PC-3 (cell line): ENCODE results near the gene GAS7.

Experiments used
- EZH2 ChIP-seq: fragments of 300-600 bp; sonication (generic); IDR thresholded peaks from one replicate; pipeline ENCODE4 v1.6.1; 2017; ENCODE audit warnings: antibody characterized with exemption, mild to moderate bottlenecking, low read length; ENCODE audit not compliant: unreplicated experiment
- EZH2phosphoT487 ChIP-seq: fragments of 300-600 bp; sonication (generic); IDR thresholded peaks from 2 replicates; pipeline ENCODE4 v1.6.1; 2018; ENCODE audit warnings: mild to moderate bottlenecking, antibody characterized with exemption, low read length, borderline replicate concordance
- TF ChIP-seq, protein P1 (sequence below): fragments of 300-600 bp; sonication (generic); conservative IDR thresholded peaks from 2 replicates; pipeline ENCODE4 v1.5.1; 2017; ENCODE audit warnings: antibody characterized with exemption, low read depth, mild to moderate bottlenecking, low read length

DNA sequence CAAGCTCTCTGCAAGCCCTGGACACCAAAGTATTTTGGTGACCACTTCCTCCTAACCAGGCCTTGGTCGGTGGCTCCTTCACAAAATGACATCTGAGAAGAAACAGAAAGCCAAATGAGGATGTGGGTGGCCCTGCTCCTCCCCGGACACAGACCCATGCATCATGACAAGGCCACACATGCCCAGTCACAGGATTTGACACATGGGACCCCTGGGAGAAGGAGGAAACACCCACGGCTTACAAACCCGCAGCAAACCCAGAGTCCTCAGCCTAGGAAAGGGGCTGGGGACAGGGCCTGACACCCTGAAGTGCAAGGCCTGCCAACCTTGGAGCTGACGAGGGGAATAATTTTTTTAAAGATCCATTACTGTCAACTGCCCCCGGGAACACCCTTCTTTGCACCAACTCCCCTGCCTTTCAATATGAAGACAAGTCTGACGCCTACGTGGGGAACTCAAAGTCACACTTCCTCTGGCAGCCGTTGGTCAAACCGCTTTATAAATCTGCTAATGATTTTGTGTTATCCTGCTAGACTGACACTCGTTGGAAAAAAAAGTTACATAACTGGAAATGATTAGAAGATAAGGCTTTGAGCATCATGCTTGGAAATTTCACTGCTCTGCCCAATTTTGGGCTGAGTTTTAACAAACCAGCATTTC lies 41.3 kb downstream of the GAS7 start:
- TF ChIP-seq, protein P1, sequence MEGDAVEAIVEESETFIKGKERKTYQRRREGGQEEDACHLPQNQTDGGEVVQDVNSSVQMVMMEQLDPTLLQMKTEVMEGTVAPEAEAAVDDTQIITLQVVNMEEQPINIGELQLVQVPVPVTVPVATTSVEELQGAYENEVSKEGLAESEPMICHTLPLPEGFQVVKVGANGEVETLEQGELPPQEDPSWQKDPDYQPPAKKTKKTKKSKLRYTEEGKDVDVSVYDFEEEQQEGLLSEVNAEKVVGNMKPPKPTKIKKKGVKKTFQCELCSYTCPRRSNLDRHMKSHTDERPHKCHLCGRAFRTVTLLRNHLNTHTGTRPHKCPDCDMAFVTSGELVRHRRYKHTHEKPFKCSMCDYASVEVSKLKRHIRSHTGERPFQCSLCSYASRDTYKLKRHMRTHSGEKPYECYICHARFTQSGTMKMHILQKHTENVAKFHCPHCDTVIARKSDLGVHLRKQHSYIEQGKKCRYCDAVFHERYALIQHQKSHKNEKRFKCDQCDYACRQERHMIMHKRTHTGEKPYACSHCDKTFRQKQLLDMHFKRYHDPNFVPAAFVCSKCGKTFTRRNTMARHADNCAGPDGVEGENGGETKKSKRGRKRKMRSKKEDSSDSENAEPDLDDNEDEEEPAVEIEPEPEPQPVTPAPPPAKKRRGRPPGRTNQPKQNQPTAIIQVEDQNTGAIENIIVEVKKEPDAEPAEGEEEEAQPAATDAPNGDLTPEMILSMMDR, result no peak
- TF ChIP-seq EZH2 (no peak), EZH2phosphoT487 (no peak)
